C4-2B (cell line): ENCODE results near the gene PLA2G6.

Experiments
- CTCF ChIP-seq: fragments of 450-650 bp; conservative IDR thresholded peaks from 2 replicates; pipeline ENCODE4 v1.5.1; 2017; ENCODE audit warnings: mild to moderate bottlenecking
- ZFX ChIP-seq: fragments of 450-650 bp; IDR thresholded peaks from 2 replicates; pipeline ENCODE4 v1.6.1; 2017

- no peak for TF ChIP-seq CTCF
- no peak for TF ChIP-seq ZFX
These were observed 49.5 kb downstream of the PLA2G6 start for GRCh38 chr22:38132136-38132535.
